ENCODE data around the gene SMAD4. TPM values are rescaled to one million over a fixed set of nuclear protein-coding genes. Genes with fewer than 3 reads are reported as not detected.

SMAD4 gene
- total RNA-seq, 2 experiments from 2014 or later = 79.3 to 89.5 TPM

DNA sequence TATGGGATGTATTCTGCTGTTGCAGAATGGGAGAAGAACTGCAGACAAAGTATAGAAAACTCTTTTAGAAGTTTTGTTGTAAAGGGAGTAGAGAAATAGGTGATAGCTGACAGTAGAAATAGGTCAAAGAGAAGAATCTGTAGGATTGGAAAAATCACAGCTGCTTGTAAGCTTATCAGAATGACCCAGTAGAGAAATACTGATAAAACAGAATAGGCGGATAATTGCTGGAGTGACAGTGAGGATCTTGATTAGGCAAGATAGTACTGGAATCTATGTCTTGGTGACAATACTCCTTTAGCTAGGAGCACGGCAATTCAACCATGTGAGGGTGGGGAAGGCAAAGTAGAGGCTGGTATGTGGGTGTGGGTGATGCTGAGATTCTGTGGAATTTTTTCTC is 4.5 kb upstream of the SMAD4 start:
- Mint-ChIP-seq H3K27me3 (no peaks in the 10 kb centered on the region), H3K4me3 (no peak overlapping the region), H3K36me3 (ENCODE audit: low read depth) (peaks cover 15% of the 10 kb centered on the region), H3K4me1 (peaks cover 25% of the 10 kb centered on the region), H3K9me3 (ENCODE audit: low read depth) (peaks cover 5% of the 10 kb centered on the region), H3K27ac (no peak overlapping the region)
- no peak for ATAC-seq
- CTCF ChIA-PET = interaction anchor here (0.7 to 1.6 kb wide), 4 partner anchors 17 to 987 kb away, joined by 3 to 5 read pairs (median 4); no protein-coding TSS in a partner anchor
- intact Hi-C loops (cut with DNase I, micrococcal nuclease) = loop anchor here in 1 of 2 experiments (5.0 kb wide), 1 partner anchor 172 kb away; the partner anchor contains the start of gene MEX3C
- POLR2A ChIA-PET = no interaction called here
- no peak for DNase-seq

DNA sequence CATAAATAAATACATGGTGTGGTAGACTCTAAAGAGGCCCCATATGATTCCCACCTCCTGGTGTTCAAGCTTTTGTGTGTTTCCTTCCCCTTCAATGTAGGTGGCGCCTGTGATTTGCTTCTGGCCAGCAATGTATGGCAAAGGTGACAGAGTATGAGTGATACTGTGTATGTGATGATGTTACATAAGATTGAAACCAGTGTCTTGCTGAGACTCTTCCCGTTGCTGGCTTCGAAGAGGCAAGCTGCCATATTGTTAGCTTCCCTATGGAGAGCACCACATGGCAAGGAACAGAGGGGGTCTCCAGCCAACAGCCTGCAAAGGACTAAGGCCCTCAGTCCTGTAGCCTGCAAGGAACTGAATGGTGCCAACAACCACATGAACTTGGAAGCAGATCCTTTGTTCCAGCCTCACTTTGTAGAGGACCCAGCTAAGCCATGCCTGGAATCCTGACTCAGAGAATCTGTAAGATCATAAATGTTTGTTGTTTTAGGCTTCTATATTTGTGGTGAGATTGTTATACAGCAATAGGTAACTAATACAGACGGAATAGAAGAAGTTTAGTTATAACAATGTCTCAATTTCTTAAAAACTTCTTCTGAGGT is 1.7 kb upstream of the SMAD4 start:
- Mint-ChIP-seq H3K4me3 (peak overlapping the region; percentile 84), H3K9me3 (ENCODE audit: low read depth) (peaks cover 4% of the 10 kb centered on the region), H3K27ac (peak overlapping the region; percentile 64), H3K27me3 (no peaks in the 10 kb centered on the region), H3K4me1 (peaks cover 39% of the 10 kb centered on the region), H3K36me3 (ENCODE audit: low read depth) (peaks cover 23% of the 10 kb centered on the region)
- POLR2A ChIA-PET = interaction anchor here (2.8 kb wide), 1 partner anchor 150 kb away, joined by 12 read pairs; the partner anchor contains the start of gene ME2
- ATAC-seq (peak; percentile 25), DNase-seq (peak; percentile 49)
- CTCF ChIA-PET = interaction anchor here (0.7 to 2.8 kb wide), 6 partner anchors 10 to 176 kb away, joined by 3 to 13 read pairs (median 4); no protein-coding TSS in a partner anchor
- intact Hi-C loops (cut with DNase I, micrococcal nuclease) = loop anchor here in 1 of 2 experiments (5.0 kb wide), 1 partner anchor 169 kb away; the partner anchor contains the start of gene MEX3C

DNA sequence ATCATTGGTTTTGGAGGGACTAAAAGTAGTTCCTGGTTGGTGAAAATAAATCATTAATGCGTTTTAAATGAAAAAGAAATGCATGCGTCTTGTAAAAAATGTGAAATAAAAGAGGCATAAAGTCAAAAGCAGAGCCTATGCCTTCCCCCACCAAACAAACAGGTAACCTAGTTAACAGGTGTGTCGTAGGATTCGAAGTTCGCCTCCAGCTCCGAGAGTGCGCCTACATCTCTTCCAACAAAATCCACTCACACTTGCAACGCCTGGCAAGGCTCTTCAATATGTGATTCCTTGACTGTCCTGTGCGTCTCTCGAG is 677 bp upstream of the SMAD4 start:
- no peaks in the 10 kb centered on the region for H3K9me3 Mint-ChIP-seq (ENCODE audit: low read depth)
- H3K27me3 Mint-ChIP-seq = no peaks in the 10 kb centered on the region
- peaks cover 23% of the 10 kb centered on the region for H3K36me3 Mint-ChIP-seq (ENCODE audit: low read depth)
- H3K4me3 Mint-ChIP-seq = peak overlapping the region; percentile 84
- CTCF ChIA-PET = interaction anchor here (1.0 to 2.8 kb wide), 7 partner anchors 8 to 209 kb away, joined by 3 to 13 read pairs (median 9); partner anchors contain the start of gene MRO
- intact Hi-C loops (cut with DNase I, micrococcal nuclease) = loop anchor here in 1 of 2 experiments (5.0 kb wide), 1 partner anchor 168 kb away; the partner anchor contains the start of gene MEX3C
- H3K27ac Mint-ChIP-seq = peak overlapping the region; percentile 94
- ATAC-seq (peak; percentile 21), DNase-seq (no peak)
- peaks cover 49% of the 10 kb centered on the region for H3K4me1 Mint-ChIP-seq
- POLR2A ChIA-PET = interaction anchor here (2.8 kb wide), 1 partner anchor 151 kb away, joined by 12 read pairs; the partner anchor contains the start of gene ME2

DNA sequence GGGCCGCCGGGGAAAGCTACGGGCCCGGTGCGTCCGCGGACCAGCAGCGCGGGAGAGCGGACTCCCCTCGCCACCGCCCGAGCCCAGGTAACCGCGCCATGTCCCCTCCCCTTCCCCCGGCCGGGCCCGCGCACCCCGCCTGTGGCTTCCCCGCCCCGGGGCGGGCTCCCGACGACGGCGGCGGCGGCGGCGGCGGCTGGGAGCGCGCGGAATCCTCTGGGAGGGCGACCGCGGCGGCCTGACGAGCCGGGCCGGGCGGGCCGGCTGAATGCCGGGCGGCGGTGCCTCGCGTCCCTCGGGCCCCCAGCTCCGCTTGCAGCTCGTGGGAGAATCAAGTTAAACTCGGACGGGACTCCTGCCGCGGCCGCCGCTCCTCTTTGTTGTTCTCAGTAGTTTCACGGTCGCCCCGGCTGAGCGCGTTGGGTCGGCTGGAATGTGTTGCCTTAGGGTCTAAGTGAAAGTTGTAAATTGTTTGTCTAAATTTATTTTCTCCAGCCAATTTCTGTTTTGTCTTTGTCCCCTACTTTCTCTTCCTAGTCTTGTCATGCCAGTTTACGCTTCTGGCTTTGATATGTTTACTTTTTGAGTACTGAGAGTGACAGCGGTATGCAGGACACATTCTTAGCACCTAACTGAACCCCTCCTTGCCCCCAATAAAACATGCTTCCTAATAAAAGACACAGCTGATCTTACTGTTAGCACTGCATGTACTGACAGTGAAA is 685 bp downstream of the SMAD4 start:
- intact Hi-C loops (cut with DNase I, micrococcal nuclease) = loop anchor here (1.0 to 5.0 kb wide), 8 partner anchors 21 to 1218 kb away; partner anchors contain the start of genes ELAC1 (in 2 of the 2), ME2 (in 2 of the 2), ACAA2 (in 1 of the 2) and MEX3C (in 1 of the 2)
- Mint-ChIP-seq H3K36me3 (ENCODE audit: low read depth) (peaks cover 33% of the 10 kb centered on the region), H3K27me3 (no peaks in the 10 kb centered on the region), H3K9me3 (ENCODE audit: low read depth) (no peaks in the 10 kb centered on the region), H3K27ac (peak overlapping the region; percentile 91), H3K4me3 (peak overlapping the region; percentile 85), H3K4me1 (peaks cover 63% of the 10 kb centered on the region)
- DNase-seq (peak; percentile 80), ATAC-seq (peak; percentile 66)
- CTCF ChIA-PET = interaction anchor here (1.0 to 2.8 kb wide), 9 partner anchors 7 to 210 kb away, joined by 3 to 13 read pairs (median 3); partner anchors contain the start of gene MRO
- POLR2A ChIA-PET = interaction anchor here (0.7 to 2.8 kb wide), 5 partner anchors 8 to 159 kb away, joined by 3 to 12 read pairs (median 4); partner anchors contain the start of genes ELAC1 and ME2

DNA sequence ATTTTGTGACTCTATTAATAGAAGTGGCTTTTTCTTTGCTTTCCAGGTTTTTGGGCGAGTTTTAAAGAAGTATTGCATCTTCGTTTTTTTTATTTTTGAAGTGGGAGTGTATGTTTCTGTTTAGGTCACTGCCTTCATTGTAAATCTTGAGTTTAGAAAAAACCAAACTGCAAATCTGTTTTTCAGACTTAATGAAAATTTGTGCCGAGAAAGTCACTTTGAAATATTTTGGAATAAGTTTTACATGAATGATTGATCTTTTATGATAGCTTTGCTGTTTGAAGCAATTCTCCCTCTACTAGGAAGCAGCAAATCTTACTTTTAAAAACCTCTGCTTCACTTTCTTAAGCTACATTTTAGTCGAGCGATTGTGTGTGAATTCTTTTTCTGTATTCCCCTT is 2.2 kb downstream of the SMAD4 start:
- Mint-ChIP-seq H3K4me3 (peak overlapping the region; percentile 85), H3K36me3 (ENCODE audit: low read depth) (peaks cover 36% of the 10 kb centered on the region), H3K4me1 (peaks cover 73% of the 10 kb centered on the region), H3K27ac (peak overlapping the region; percentile 75), H3K27me3 (no peaks in the 10 kb centered on the region), H3K9me3 (ENCODE audit: low read depth) (no peaks in the 10 kb centered on the region)
- ChIA-PET POLR2A (no interaction called here), CTCF (interaction anchor here (0.9 to 1.9 kb wide), 7 partner anchors 8 to 212 kb away, joined by 3 to 6 read pairs (median 3); partner anchors contain the start of gene MRO)
- ATAC-seq (no peak), DNase-seq (no peak)
- intact Hi-C loops (cut with DNase I, micrococcal nuclease) = loop anchor here in 1 of 2 experiments (5.0 kb wide), 2 partner anchors 120 to 1220 kb away; partner anchors contain the start of gene ACAA2

DNA sequence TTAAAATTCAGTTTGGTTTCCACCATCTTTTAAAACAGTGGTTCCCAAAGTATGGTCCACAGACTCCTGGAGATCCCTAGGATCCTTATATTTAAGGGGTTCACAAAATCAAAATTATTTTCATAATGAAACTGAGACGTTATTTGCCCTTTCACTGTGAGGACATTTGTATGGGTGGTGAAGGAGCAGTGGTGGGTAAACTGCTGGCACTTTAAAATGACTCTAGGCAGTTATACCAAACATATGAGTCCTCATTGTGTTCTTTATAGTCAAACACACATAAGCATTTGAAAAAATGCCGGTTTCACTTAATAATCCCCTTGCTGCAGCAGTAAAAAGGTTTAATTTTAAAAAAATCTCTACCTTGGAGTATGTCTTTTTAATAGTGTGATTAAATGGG is 7.2 kb downstream of the SMAD4 start:
- Mint-ChIP-seq H3K9me3 (ENCODE audit: low read depth) (no peaks in the 10 kb centered on the region), H3K36me3 (ENCODE audit: low read depth) (peaks cover 30% of the 10 kb centered on the region), H3K4me3 (no peak overlapping the region), H3K27ac (peak overlapping the region; percentile 56), H3K4me1 (peaks cover 90% of the 10 kb centered on the region), H3K27me3 (no peaks in the 10 kb centered on the region)
- POLR2A ChIA-PET = interaction anchor here (0.6 kb wide), 1 partner anchor 220 kb away, joined by 3 read pairs; no protein-coding TSS in a partner anchor
- CTCF ChIA-PET = interaction anchor here (0.7 to 5.0 kb wide), 5 partner anchors 8 to 140 kb away, joined by 3 to 40 read pairs (median 6); partner anchors contain the start of gene SMAD4
- DNase-seq (no peak), ATAC-seq (peak; percentile 49)
- intact Hi-C loops (cut with DNase I, micrococcal nuclease) = no loop called here

DNA sequence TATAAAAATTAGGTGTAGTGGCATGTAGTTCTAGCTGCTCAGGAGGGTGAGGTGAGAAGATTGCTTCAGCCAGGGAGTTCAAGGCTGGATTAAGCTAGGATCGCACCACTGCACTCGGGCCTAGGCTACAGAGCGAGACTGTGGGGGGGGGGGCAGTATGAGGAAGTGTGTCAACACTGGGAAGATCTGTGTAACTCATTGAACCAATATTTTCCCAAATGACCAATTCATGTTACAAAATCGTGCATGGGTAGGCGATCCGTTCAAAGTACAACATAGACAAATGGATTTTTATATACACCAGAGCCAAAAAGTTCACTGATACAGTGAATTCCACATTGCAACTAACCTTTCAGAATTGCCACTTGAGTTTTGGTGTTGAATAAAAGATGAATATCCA is 8.1 kb downstream of the SMAD4 start:
- no peaks in the 10 kb centered on the region for H3K9me3 Mint-ChIP-seq (ENCODE audit: low read depth)
- H3K4me1 Mint-ChIP-seq = peaks cover 91% of the 10 kb centered on the region
- peak overlapping the region; percentile 56 for H3K27ac Mint-ChIP-seq
- ChIA-PET POLR2A (no interaction called here), CTCF (interaction anchor here (0.6 to 5.0 kb wide), 5 partner anchors 9 to 18 kb away, joined by 3 to 40 read pairs (median 6); partner anchors contain the start of gene SMAD4)
- DNase-seq (no peak), ATAC-seq (no peak)
- peaks cover 26% of the 10 kb centered on the region for H3K36me3 Mint-ChIP-seq (ENCODE audit: low read depth)
- H3K4me3 Mint-ChIP-seq = no peak overlapping the region
- no peaks in the 10 kb centered on the region for H3K27me3 Mint-ChIP-seq
- intact Hi-C loops (cut with DNase I, micrococcal nuclease) = no loop called here

DNA sequence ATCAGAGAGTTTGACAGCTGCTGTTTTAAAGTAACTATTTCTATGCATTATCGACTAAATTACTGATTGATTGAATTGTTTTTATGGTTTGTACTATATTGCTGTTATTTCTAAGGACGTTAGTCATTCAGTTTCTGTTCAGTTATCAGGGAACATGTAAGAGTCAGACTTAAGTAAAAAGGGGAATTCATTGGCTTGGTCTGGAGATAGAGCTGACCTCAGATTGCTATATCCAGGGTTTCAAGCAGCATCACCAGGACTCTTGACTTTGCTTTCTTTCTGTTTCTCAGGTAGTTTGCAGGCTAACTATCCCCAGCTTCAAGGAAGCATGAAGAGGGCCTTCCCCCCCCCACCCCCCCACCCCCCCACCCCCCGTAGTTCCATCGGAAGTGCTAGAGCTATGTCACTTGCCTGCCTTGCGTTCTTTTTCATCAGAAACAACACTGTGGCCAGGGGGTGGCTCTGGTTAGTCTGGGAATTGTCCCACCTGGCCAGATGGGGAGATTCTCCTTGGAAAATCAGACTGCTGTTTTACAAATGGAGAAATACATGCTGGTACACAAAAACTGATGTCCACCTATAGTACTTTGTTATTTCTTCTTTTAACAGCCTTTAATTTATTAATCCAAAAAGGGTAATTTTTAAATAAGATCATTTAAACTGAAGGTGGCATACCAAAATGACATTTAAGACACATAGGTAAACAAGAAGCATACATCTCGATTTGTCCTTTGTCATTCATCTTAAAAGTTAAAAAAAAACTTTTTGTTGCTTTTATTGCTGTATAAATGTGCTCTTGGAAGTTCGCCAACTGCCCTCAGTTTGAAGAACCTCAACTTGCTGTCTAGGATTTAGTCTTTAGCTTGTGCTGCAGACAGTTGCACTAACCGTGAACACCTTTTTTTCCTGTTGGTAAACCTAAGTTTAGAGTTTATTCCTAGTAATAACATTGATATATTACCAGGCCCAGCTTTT is 9.4 kb downstream of the SMAD4 start:
- no peak for DNase-seq
- Mint-ChIP-seq H3K27me3 (no peaks in the 10 kb centered on the region), H3K4me1 (peaks cover 90% of the 10 kb centered on the region), H3K4me3 (no peak overlapping the region), H3K27ac (peak overlapping the region; percentile 51), H3K36me3 (ENCODE audit: low read depth) (peaks cover 21% of the 10 kb centered on the region), H3K9me3 (ENCODE audit: low read depth) (no peaks in the 10 kb centered on the region)
- intact Hi-C loops (cut with DNase I, micrococcal nuclease) = no loop called here
- ChIA-PET CTCF (interaction anchor here (1.8 to 5.0 kb wide), 3 partner anchors 8 to 11 kb away, joined by 5 to 40 read pairs (median 13); partner anchors contain the start of gene SMAD4), POLR2A (interaction anchor here (1.0 kb wide), 1 partner anchor 9 kb away, joined by 3 read pairs; the partner anchor contains the start of gene SMAD4)
- peak; percentile 81 for ATAC-seq

DNA sequence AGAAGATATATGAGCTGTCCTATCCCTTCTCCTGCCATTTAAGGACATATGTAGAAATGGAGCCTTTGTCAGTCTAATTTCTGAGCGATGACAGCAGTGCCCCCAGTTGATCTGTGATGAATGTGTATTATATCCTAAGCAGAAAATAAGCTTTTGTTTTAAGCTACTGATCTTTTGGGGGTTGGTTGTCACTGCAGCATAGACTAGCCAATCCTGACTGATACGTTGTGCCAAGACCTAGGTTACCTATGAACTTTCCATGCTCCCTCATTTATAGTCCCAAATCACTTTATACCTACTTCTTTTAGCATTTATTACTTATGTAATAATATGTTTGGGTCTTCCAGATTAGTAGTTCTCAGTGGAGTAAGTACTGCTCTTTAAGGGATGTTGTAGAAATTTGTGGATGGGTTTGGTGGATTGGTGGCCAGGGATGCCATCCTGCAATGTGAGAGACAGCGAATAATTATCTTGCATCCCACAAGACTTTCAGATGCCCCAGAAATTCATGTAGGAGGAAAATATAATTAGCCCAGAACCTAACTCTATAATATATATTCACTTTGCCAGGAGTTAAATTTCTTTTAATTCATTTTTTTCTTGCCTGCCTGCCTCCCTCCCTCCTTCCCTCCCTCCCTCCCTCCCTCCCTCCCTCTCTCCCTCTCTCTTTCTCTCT is 11.8 kb downstream of the SMAD4 start:
- no peak overlapping the region for H3K4me3 Mint-ChIP-seq
- H3K4me1 Mint-ChIP-seq = peaks cover 85% of the 10 kb centered on the region
- H3K36me3 Mint-ChIP-seq (ENCODE audit: low read depth) = peaks cover 9% of the 10 kb centered on the region
- peak overlapping the region; percentile 22 for H3K27ac Mint-ChIP-seq
- intact Hi-C loops (cut with DNase I, micrococcal nuclease) = no loop called here
- H3K27me3 Mint-ChIP-seq = no peaks in the 10 kb centered on the region
- CTCF ChIA-PET = interaction anchor here (1.0 to 5.0 kb wide), 3 partner anchors 9 to 13 kb away, joined by 4 to 40 read pairs (median 4); no protein-coding TSS in a partner anchor
- DNase-seq (no peak), ATAC-seq (no peak)
- H3K9me3 Mint-ChIP-seq (ENCODE audit: low read depth) = no peaks in the 10 kb centered on the region
- POLR2A ChIA-PET = no interaction called here
